Endothelial cell of umbilical vein (primary cell): ENCODE measurements around the gene OR6N2. TPM values are rescaled to one million over a fixed set of nuclear protein-coding genes. Genes with fewer than 3 reads are reported as not detected.

Experiments
- BruUV-seq: library from RNA; stranded (reverse); fragments of 400-500 nt; replicated peaks from 2 replicates; lab custom pipeline; 2021; lab: Mats Ljungman, UMichigan
- CTCF ChIA-PET: fragments of 300-600, 350-600 bp; sonication (Branson Sonifier 250); formaldehyde crosslinking; loops from one replicate; lab custom pipeline; 2021; ENCODE audit warnings: antibody characterized with exemption, inconsistent platforms; lab: Charles Lee
- POLR2A ChIA-PET: fragments of 300-600, 350-600 bp; sonication (Branson Sonifier 250); formaldehyde crosslinking; loops from one replicate; lab custom pipeline; 2021; ENCODE audit warnings: antibody characterized with exemption, inconsistent platforms; lab: Charles Lee
- DNase-seq: peaks from one replicate; pipeline ENCODE4 v3.0.0-alpha.2; 2011; ENCODE audit warnings: low read depth, low spot score
- FAIRE-seq: peaks from 2 replicates; lab custom pipeline; 2011; peaks lifted over from hg19 to GRCh38; lab: Jason Lieb, UNC
- H2AFZ ChIP-seq: 2 replicates; pipeline ENCODE4 v1.6.0; 2012; ENCODE audit warnings: low read depth, low read length, control low read depth, inconsistent platforms
- H3K27ac ChIP-seq: 2 replicates; pipeline ENCODE4 v1.5.1; 2011; ENCODE audit warnings: low read depth, mild to moderate bottlenecking, control low read depth, low read length, moderate library complexity; ENCODE audit not compliant: insufficient read depth
- H3K27me3 ChIP-seq, 2 experiments: 2 replicates each; pipeline versions ENCODE4 v1.6.0 to v1.6.1; 2011; ENCODE audit warnings: low read length in 2 of 2, mixed read lengths in 1 of 2; ENCODE audit not compliant: control insufficient read depth in 2 of 2, insufficient read depth in 2 of 2
- H3K36me3 ChIP-seq, 2 experiments: 2 replicates in 1 of 2; 3 replicates in 1 of 2; pipeline ENCODE4 v1.5.1; 2011; ENCODE audit warnings: low read length in 2 of 2, mild to moderate bottlenecking in 1 of 2, moderate library complexity in 1 of 2; ENCODE audit not compliant: control insufficient read depth in 2 of 2, insufficient read depth in 2 of 2; ENCODE audit errors: extremely low read depth in 1 of 2
- H3K4me1 ChIP-seq: 3 replicates; pipeline ENCODE4 v1.5.1; 2011; ENCODE audit warnings: mild to moderate bottlenecking, low read length; ENCODE audit not compliant: control insufficient read depth, insufficient read depth; ENCODE audit errors: extremely low read depth
- H3K4me2 ChIP-seq: 2 replicates; pipeline ENCODE4 v1.6.1; 2011; ENCODE audit warnings: low read length, control low read depth, mixed read lengths; ENCODE audit not compliant: insufficient read depth
- H3K4me3 ChIP-seq, 3 experiments: fragments of 200-600 bp in 1 of 3; sonication (generic), shearing (Covaris generic) in 1 of 3; replicated peaks in 1 of 3; 2 replicates each; pipeline ENCODE4 v1.5.1; 2011 to 2016; ENCODE audit warnings: control low read depth in 3 of 3, low read length in 3 of 3, mild to moderate bottlenecking in 2 of 3, inconsistent platforms in 1 of 3, low read depth in 1 of 3, moderate library complexity in 1 of 3; ENCODE audit not compliant: insufficient read depth in 1 of 3
- H3K79me2 ChIP-seq: 2 replicates; pipeline ENCODE4 v1.6.0; 2012; ENCODE audit warnings: low read length, inconsistent platforms; ENCODE audit not compliant: control insufficient read depth, insufficient read depth
- H3K9ac ChIP-seq: replicated peaks from 2 replicates; pipeline ENCODE3; 2011; ENCODE audit warnings: low read length, control low read depth; ENCODE audit not compliant: insufficient read depth; ENCODE audit errors: extremely low read depth
- H3K9me1 ChIP-seq: replicated peaks from 3 replicates; pipeline ENCODE4 v1.6.0; 2011; ENCODE audit warnings: mild to moderate bottlenecking, low read length; ENCODE audit not compliant: control insufficient read depth, insufficient read depth; ENCODE audit errors: extremely low read depth
- H3K9me3 ChIP-seq: replicated peaks from 2 replicates; pipeline ENCODE4 v1.5.1; 2012; ENCODE audit warnings: low read length, inconsistent platforms; ENCODE audit not compliant: control insufficient read depth, insufficient read depth
- H4K20me1 ChIP-seq: replicated peaks from 2 replicates; pipeline ENCODE3; 2011; ENCODE audit warnings: mild to moderate bottlenecking, low read length; ENCODE audit not compliant: control insufficient read depth, insufficient read depth; ENCODE audit errors: extremely low read depth
- EZH2 ChIP-seq: IDR thresholded peaks from 2 replicates; pipeline ENCODE4 v1.6.1; 2012; ENCODE audit warnings: borderline replicate concordance, low read depth, mild to moderate bottlenecking, moderate library complexity, low read length, inconsistent platforms; ENCODE audit not compliant: severe bottlenecking
- FOS ChIP-seq: IDR thresholded peaks from 2 replicates; pipeline ENCODE4 v1.6.1; 2011; ENCODE audit warnings: mild to moderate bottlenecking, low read length, moderate library complexity, borderline replicate concordance; ENCODE audit not compliant: insufficient read depth
- GATA2 ChIP-seq: IDR thresholded peaks from 2 replicates; pipeline ENCODE4 v1.7.0; 2011; ENCODE audit warnings: low read depth, mild to moderate bottlenecking, moderate library complexity, mixed read lengths, low read length; ENCODE audit not compliant: insufficient read length, insufficient read depth
- JUN ChIP-seq: IDR thresholded peaks from 2 replicates; pipeline ENCODE4 v1.6.1; 2011; ENCODE audit warnings: borderline replicate concordance, low read depth; ENCODE audit not compliant: insufficient read length, insufficient read depth
- POLR2A ChIP-seq: IDR thresholded peaks from 2 replicates; pipeline ENCODE4 v1.6.1; 2012; ENCODE audit warnings: low read depth, mild to moderate bottlenecking, control low read depth, low read length
- dilution Hi-C: fragments of 300-500 bp; cut with MboI; formaldehyde crosslinking; loops from one replicate; pipeline ENCODE4 v1.15.0; 2019; ENCODE audit warnings: low sequenced_read_pairs; ENCODE audit not compliant: extremely low pct_ligation_motif_present
- intact Hi-C: fragments of 100-400 bp; cut with micrococcal nuclease; formaldehyde crosslinking; loops from one replicate; pipeline ENCODE4 v1.10.0; 2022
- polyA plus RNA-seq, 4 experiments: library from polyadenylated mRNA; depleted of rRNA in 3 of 4; stranded (reverse) in 3 of 4; unstranded in 1 of 4; fragments of >200 nt; gene quantifications; 2 replicates each; pipeline versions ENCODE4 v1.2.1 to v1.2.3, GENCODE V29; 2011 to 2012; ENCODE audit warnings: missing spikeins in 1 of 4
- total RNA-seq: library from RNA; stranded (reverse); gene quantifications from 2 replicates; pipeline ENCODE4 v1.2.3, GENCODE V29; 2021
- TF ChIP-seq, protein P1 (sequence below): IDR thresholded peaks from 2 replicates; pipeline ENCODE4 v1.6.1; 2011; ENCODE audit not compliant: insufficient read depth, insufficient read length
- TF ChIP-seq, protein P2 (sequence below), 2 donors: IDR thresholded peaks; 1 replicate in 1 of 2; 2 replicates in 1 of 2; pipeline ENCODE4 v1.5.1; 2011; ENCODE audit warnings: low read length in 2 of 2, mild to moderate bottlenecking in 2 of 2, moderate library complexity in 2 of 2, control low read depth in 1 of 2, inconsistent platforms in 1 of 2, low read depth in 1 of 2; ENCODE audit not compliant: insufficient read depth in 1 of 2; ENCODE audit errors: extremely low read depth in 1 of 2

Gene OR6N2
- total and polyA plus RNA-seq, 2 donors (not counting 3 experiments of a cell fraction or from before 2014, with no cell fraction given), result not detected

DNA sequence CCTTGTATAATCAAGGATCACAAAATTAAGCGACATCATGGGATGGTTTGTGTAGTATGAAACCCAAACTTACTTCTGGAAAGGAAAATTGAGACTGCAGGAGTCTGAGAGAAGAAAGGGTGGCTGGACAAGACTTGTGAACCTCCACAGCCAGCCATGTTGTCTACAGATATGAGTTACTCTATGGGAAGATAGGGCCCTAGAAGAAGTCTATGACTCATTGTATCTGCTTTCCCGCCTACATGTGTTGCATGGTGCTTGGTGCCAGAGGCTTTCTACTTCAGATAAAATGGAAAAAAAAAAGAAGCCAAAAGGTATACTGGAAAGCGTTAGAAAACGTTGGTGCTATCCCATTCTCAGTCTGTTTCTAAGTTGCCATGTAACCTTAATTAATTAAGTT lies 18.7 kb upstream of the OR6N2 start:
- dilution Hi-C loops, result no loop called here
- Histone ChIP-seq H3K4me2 (no peak overlapping the region), H3K36me3 (no peaks in the 10 kb centered on the region), H3K9me3 (no peaks in the 10 kb centered on the region), H3K79me2 (no peaks in the 10 kb centered on the region), H3K9me1 (no peaks in the 10 kb centered on the region), H3K27ac (no peak overlapping the region), H4K20me1 (no peaks in the 10 kb centered on the region), H3K4me1 (no peaks in the 10 kb centered on the region), H3K27me3 (no peaks in the 10 kb centered on the region), H3K9ac (no peak overlapping the region), H3K4me3 (no peak overlapping the region), H2AFZ (no peak overlapping the region)
- FAIRE-seq (no peak), DNase-seq (no peak)
- BruUV-seq, result no TSS peak
- ChIA-PET CTCF (no interaction called here), POLR2A (no interaction called here)
- intact Hi-C loops, result no loop called here
- TF ChIP-seq, protein P1, sequence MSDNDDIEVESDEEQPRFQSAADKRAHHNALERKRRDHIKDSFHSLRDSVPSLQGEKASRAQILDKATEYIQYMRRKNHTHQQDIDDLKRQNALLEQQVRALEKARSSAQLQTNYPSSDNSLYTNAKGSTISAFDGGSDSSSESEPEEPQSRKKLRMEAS, result no peak
- no peak for TF ChIP-seq EZH2
- no peak for TF ChIP-seq POLR2A
- TF ChIP-seq FOS, result no peak
- TF ChIP-seq, protein P2, sequence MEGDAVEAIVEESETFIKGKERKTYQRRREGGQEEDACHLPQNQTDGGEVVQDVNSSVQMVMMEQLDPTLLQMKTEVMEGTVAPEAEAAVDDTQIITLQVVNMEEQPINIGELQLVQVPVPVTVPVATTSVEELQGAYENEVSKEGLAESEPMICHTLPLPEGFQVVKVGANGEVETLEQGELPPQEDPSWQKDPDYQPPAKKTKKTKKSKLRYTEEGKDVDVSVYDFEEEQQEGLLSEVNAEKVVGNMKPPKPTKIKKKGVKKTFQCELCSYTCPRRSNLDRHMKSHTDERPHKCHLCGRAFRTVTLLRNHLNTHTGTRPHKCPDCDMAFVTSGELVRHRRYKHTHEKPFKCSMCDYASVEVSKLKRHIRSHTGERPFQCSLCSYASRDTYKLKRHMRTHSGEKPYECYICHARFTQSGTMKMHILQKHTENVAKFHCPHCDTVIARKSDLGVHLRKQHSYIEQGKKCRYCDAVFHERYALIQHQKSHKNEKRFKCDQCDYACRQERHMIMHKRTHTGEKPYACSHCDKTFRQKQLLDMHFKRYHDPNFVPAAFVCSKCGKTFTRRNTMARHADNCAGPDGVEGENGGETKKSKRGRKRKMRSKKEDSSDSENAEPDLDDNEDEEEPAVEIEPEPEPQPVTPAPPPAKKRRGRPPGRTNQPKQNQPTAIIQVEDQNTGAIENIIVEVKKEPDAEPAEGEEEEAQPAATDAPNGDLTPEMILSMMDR (IDR thresholded peaks at IDR 0.05; ENCODE audit: extremely low read depth in 1 of 2, insufficient read depth in 1 of 2, low read depth in 1 of 2, low read length in 2 of 2), result no peak
- no peak for TF ChIP-seq JUN

DNA sequence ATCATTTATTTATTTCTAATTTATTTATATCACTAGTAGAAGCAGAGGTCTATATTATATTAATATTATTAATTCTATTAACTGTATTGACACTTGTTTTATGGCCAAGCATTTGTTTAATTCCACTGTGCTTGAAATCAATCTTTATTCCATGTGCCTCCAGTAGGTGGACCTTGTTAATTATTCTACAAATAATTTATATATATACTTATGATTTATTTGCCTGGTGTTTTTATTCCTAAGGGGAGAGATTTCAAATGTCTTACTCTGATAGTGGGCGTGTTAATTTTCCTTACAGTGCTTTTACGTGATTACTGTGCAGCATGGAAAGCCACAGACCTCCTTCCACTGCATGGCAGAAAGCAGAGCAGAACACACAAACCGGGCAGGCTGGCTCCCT lies 17.5 kb upstream of the OR6N2 start:
- no peak overlapping the region for H3K4me3 ChIP-seq
- POLR2A ChIA-PET, result no interaction called here
- no peaks in the 10 kb centered on the region for H4K20me1 ChIP-seq
- TF ChIP-seq GATA2, result no peak
- no peaks in the 10 kb centered on the region for H3K27me3 ChIP-seq
- intact Hi-C loops, result no loop called here
- no peak for FAIRE-seq
- H3K36me3 ChIP-seq, result no peaks in the 10 kb centered on the region
- no TSS peak for BruUV-seq
- H3K27ac ChIP-seq, result no peak overlapping the region
- no peak for DNase-seq
- H3K9me1 ChIP-seq, result no peaks in the 10 kb centered on the region
- no peaks in the 10 kb centered on the region for H3K9me3 ChIP-seq
- CTCF ChIA-PET, result no interaction called here
- no peaks in the 10 kb centered on the region for H3K79me2 ChIP-seq
- no peaks in the 10 kb centered on the region for H3K4me1 ChIP-seq
- H3K9ac ChIP-seq, result no peak overlapping the region
- dilution Hi-C loops, result no loop called here
- no peak overlapping the region for H3K4me2 ChIP-seq
- H2AFZ ChIP-seq, result no peak overlapping the region
